ENCODE results near the gene WEE2. TPM values are rescaled to one million over a fixed set of nuclear protein-coding genes. Genes with fewer than 3 reads are reported as not detected.
"Not testable (repeated sequence)": the region's sequence is repeated elsewhere in the genome, so short reads cannot be mapped to it uniquely, and the experiment has no call there.

The WEE2 gene
- not detected for polyA plus RNA-seq (2013, experiment 1 of 2; ENCODE audit: insufficient read length)
- not detected for polyA plus RNA-seq (2013, experiment 2 of 2; ENCODE audit: insufficient read length)

- no peak for DNase-seq
Measured at GRCh38 chr7:141708351-141708750, at the start of gene WEE2. WEE2 (plus strand) TSS chr7:141708353; CDS start chr7:141708759, 406 bp downstream.

GRCh38 chr7:141659501-141659900 lies 48.7 kb upstream of the WEE2 start:
- no peak for DNase-seq

GRCh38 chr7:141660259-141660658 lies 47.9 kb upstream of the WEE2 start:
- no peak for DNase-seq

GRCh38 chr7:141663081-141663849 lies 44.9 kb upstream of the WEE2 start:
- no peak for DNase-seq

- DNase-seq = no peak
Measured at GRCh38 chr7:141664450-141664849, 43.7 kb upstream of the WEE2 start.

GRCh38 chr7:141665208-141666035 lies 42.7 kb upstream of the WEE2 start:
- DNase-seq = no peak

GRCh38 chr7:141666071-141666470 lies 42.1 kb upstream of the WEE2 start:
- DNase-seq = no peak

GRCh38 chr7:141668853-141669252 lies 39.3 kb upstream of the WEE2 start:
- DNase-seq = no peak

GRCh38 chr7:141671705-141672496 lies 36.3 kb upstream of the WEE2 start:
- DNase-seq = no peak

GRCh38 chr7:141673346-141673745 lies 34.8 kb upstream of the WEE2 start:
- no peak for DNase-seq

- DNase-seq = no peak
Measured at GRCh38 chr7:141674171-141674671, 33.9 kb upstream of the WEE2 start.

GRCh38 chr7:141674702-141675101 lies 33.5 kb upstream of the WEE2 start:
- no peak for DNase-seq

GRCh38 chr7:141675436-141676215 lies 32.5 kb upstream of the WEE2 start:
- no peak for DNase-seq

- no peak for DNase-seq
Measured at GRCh38 chr7:141676618-141677017, 31.5 kb upstream of the WEE2 start.

GRCh38 chr7:141679014-141679413 lies 29.1 kb upstream of the WEE2 start:
- no peak for DNase-seq

GRCh38 chr7:141685285-141686023 lies 22.7 kb upstream of the WEE2 start:
- no peak for DNase-seq

- no peak for DNase-seq
Measured at GRCh38 chr7:141686074-141686473, 22.1 kb upstream of the WEE2 start.

GRCh38 chr7:141686670-141687069 lies 21.5 kb upstream of the WEE2 start:
- DNase-seq = no peak

GRCh38 chr7:141688043-141688442 lies 20.1 kb upstream of the WEE2 start:
- no peak for DNase-seq

GRCh38 chr7:141689072-141689825 lies 18.9 kb upstream of the WEE2 start:
- not testable (repeated sequence) for DNase-seq
